Ovary (tissue), 3 donors: ENCODE data around the gene CACNA2D3.

ENCODE experiments used
- POLR2A ChIP-seq: fragments of 450-650 bp; IDR thresholded peaks from one replicate; pipeline ENCODE4 v1.6.1; 2017; ENCODE audit warnings: antibody characterized with exemption, mild to moderate bottlenecking, moderate library complexity
- TF ChIP-seq, protein P1 (sequence below), 3 donors: fragments of 450-650 bp in 2 of 3; fragments of 200-600 bp in 1 of 3; IDR thresholded peaks; one replicate each; pipeline versions ENCODE4 v1.5.1 to v1.8.0; 2016 to 2022; ENCODE audit warnings: antibody characterized with exemption in 3 of 3, mild to moderate bottlenecking in 1 of 3
- donor health status: DM: no; HTN: no; CAD: no.

GRCh38 chr3:54349691-54350090 lies 227.3 kb downstream of the CACNA2D3 start:
- TF ChIP-seq, protein P1, sequence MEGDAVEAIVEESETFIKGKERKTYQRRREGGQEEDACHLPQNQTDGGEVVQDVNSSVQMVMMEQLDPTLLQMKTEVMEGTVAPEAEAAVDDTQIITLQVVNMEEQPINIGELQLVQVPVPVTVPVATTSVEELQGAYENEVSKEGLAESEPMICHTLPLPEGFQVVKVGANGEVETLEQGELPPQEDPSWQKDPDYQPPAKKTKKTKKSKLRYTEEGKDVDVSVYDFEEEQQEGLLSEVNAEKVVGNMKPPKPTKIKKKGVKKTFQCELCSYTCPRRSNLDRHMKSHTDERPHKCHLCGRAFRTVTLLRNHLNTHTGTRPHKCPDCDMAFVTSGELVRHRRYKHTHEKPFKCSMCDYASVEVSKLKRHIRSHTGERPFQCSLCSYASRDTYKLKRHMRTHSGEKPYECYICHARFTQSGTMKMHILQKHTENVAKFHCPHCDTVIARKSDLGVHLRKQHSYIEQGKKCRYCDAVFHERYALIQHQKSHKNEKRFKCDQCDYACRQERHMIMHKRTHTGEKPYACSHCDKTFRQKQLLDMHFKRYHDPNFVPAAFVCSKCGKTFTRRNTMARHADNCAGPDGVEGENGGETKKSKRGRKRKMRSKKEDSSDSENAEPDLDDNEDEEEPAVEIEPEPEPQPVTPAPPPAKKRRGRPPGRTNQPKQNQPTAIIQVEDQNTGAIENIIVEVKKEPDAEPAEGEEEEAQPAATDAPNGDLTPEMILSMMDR (IDR thresholded peaks at IDR 0.05) = no peak
- TF ChIP-seq POLR2A = no peak
